Measurements from ENCODE around the gene LRMDA. TPM values are rescaled to one million over a fixed set of nuclear protein-coding genes. Genes with fewer than 3 reads are reported as not detected.

The LRMDA gene
- total RNA-seq, 4 donors from 2014 or later: 12.0 to 15.9 (median 13.9) TPM

DNA sequence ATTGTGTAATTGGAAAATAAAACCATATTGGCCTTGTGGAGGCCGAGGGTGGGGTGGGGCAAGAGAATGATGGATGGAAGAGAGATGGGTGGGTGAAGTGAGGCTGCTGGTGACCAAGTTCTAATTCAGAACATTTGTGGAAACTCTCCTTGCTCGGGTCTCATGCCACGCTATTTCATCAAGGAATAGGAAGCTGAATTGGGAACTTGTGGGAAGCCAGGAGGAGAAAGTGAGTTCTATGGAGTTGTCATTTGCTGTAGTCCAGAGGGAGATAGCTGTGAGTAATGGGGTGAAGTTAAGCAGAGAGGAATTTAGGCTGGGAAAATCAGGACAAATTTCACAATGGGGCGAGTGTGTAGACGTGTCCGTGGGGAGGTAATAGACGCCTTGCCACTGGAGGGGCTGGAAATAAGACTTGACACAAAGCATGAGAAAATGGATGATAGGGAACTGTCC is 339.2 kb downstream of the LRMDA start:
- ATAC-seq (ENCODE audit: low FRiP score): peak; percentile 58
- TF ChIP-seq, protein P1, sequence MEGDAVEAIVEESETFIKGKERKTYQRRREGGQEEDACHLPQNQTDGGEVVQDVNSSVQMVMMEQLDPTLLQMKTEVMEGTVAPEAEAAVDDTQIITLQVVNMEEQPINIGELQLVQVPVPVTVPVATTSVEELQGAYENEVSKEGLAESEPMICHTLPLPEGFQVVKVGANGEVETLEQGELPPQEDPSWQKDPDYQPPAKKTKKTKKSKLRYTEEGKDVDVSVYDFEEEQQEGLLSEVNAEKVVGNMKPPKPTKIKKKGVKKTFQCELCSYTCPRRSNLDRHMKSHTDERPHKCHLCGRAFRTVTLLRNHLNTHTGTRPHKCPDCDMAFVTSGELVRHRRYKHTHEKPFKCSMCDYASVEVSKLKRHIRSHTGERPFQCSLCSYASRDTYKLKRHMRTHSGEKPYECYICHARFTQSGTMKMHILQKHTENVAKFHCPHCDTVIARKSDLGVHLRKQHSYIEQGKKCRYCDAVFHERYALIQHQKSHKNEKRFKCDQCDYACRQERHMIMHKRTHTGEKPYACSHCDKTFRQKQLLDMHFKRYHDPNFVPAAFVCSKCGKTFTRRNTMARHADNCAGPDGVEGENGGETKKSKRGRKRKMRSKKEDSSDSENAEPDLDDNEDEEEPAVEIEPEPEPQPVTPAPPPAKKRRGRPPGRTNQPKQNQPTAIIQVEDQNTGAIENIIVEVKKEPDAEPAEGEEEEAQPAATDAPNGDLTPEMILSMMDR (IDR thresholded peaks at IDR 0.05): no peak
- no peak for DNase-seq (ENCODE audit: low spot score)

DNA sequence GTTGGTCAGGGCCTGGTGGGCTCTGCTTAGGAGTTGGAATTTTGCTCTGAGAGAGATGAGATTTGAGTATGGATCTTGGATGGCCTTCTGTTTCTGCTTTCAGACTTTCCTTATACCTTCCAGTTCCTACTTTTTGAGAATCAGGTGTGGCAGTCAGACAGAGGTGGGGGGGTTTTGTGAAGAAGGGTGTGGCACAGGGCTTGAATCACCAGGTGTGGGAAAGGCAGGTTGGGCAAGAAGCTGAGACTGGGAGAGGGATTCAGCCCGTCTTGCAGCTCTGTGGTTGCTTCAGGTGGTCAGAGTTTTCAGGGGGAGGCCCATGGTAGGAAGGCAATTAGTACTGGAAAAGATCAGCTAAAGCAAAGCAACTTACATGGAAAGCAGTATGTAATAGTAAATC is 340.2 kb downstream of the LRMDA start:
- TF ChIP-seq, protein P1 (IDR thresholded peaks at IDR 0.05): no peak
- DNase-seq (ENCODE audit: low spot score) (no peak), ATAC-seq (ENCODE audit: low FRiP score) (no peak)

DNA sequence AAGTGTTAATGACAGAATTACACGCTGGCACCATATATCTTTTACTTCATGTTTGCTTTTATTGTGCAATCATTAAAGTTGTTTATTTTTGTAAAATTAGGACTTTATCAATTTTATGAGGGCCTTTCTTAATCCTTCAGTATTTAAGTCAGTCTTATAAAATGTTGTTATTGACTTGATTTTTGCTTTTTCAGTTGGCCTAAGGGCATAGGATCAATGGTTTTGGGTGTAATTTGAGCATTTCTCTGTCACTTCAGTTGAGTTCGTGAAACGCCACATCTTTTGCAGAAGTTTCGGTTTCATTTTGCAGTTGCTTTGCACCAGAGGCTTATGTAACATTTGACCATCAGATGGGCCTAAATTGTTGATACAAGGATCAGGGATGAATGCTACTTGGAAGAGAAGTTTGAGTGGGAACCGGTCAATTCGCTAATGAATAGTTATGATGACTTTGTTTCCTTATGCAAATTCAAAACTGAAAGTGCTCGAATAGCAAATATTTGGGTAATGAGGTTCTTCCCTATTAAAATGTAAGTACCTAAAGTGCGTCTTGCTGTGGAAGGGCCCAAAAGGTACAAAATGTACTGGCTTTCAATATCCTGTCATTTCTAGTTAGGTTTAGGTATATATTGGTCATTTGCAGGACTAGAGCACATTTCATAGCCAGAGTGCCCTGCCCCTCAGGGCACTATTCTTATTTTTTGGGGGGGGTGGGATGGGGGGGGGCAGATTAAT is 340.9 kb downstream of the LRMDA start:
- TF ChIP-seq, protein P1 (IDR thresholded peaks at IDR 0.05): no peak
- no peak for ATAC-seq (ENCODE audit: low FRiP score)
- no peak for DNase-seq (ENCODE audit: low spot score)

DNA sequence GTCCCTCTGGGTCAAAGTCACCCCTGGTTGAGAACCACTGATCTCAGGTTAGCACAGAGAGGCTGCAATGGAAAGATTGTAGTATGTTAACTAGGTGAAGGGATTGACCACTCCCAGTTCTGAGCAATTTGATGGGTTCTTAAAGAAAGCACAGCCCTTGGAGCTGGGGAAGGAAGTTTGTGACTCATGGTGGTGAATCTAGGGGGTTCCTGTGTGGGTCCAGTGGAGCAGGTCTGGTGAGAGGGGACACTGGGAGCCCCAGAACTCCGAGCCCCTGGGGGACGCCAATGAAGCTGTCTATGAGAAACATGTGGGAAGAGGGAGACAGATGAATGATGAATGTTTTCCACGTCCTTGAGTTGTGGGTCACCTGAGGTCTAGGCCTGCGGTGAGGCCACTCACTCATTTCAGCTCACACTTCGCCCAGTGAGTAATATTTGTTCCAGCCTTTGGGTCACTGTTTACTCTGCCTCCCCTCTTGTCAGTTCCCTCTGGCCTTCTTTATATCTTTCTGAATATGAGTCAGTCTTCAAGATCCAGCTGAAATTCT is 341.9 kb downstream of the LRMDA start:
- ATAC-seq (ENCODE audit: low FRiP score): no peak
- TF ChIP-seq, protein P1 (IDR thresholded peaks at IDR 0.05): no peak

DNA sequence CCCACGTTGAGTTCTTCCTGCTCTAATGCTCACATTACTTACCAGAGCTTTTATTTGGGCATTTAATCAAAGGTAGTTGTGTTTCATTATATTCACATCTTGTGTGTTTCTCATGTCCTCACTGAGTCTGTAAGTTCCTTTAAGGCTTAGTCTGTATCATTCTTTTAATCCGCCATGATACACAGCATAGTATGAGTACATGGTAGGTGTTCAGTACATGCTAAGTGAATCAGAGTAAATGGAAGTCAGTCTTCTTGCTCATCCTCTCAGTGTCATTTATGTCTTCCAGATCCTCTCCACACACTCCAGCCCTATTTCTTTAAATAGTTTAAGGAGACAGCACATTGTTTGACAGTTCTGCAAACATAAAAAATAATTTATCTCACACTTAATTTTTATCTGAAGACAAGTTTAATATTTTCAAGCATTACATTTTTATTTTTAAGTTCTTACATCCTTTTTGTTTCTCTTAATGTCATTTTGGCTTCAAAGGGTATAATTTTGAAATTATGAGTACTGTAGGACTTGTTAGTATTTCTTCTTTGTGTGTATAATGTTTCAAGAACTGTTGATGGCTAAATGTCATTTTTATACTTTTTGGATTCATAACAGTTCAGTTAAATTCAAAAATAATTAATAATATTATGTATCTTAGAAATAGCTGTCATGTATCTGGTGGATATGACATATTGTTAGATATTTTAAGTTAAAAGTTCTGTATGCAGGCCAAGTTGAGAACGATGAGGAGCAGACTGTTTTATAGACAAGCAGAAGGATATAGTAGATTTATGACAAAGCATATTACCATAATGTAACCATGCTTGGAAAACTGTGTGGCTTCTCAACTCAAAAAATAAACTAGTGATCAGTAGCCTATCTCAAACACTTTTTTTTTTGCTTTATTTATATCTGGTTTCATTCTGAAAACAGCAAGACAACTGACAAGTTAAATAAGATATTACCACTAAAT is 342.7 kb downstream of the LRMDA start:
- DNase-seq (ENCODE audit: low spot score): no peak
- TF ChIP-seq, protein P1 (IDR thresholded peaks at IDR 0.05): no peak
- ATAC-seq (ENCODE audit: low FRiP score): no peak

More for the DNA sequence above, 341.9 kb downstream of the LRMDA start:
- DNase-seq (ENCODE audit: low spot score): no peak

DNA sequence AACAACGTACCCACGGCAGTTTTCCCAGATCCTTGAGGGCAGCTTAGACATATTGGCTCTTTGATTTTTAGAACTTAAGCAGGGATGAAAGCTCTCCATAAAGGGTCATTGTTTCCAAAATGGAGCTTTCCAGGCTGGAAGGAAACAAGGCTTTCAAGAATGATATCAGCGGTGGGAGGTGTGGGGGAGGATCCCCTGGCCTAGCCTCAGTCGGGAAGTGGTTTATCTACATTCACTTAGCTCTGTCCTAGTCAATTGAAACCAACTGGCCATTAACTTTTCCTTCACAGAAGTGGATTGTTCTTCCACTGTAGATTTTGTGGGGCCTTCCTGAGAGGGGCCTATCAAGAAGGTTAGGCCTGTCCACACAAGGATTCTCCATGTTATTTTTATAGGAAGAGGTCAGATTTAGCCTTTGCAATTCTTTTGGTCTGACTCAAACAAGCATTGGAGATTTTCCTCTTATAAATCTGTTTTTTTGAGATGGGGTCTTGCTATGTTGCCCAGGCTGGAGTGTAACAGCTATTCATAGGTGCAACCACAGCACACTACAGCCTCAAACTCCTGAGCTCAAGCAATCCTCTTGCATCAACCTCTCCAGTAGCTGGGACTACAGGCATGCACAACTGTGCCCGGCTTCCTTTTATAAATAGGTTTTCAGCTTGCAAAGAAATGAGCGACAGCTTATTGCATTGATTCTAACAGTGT is 343.5 kb downstream of the LRMDA start:
- DNase-seq (ENCODE audit: low spot score) (no peak), ATAC-seq (ENCODE audit: low FRiP score) (no peak)
- TF ChIP-seq, protein P1 (IDR thresholded peaks at IDR 0.05): no peak

All from omental fat pad (tissue), 4 donors.